Stimulated activated CD8-positive, alpha-beta memory T cell treated with anti-CD3 and anti-CD28 coated beads, Interleukin-12 subunit alpha, Interleukin-12 subunit beta, amount 100 ng/mL, for 24 hours (primary cell): ENCODE measurements around the gene RAPGEF3.

Experiments
- DNase-seq: peaks from one replicate; pipeline ENCODE4 v3.0.0-alpha.2; 2020; ENCODE audit errors: extremely low read depth

Gene RAPGEF3

GRCh38 chr12:47722941-47723631, 35.6 kb downstream of the RAPGEF3 start:
- DNase-seq: no peak

- DNase-seq: no peak
Measured at GRCh38 chr12:47722136-47722834, 36.4 kb downstream of the RAPGEF3 start.

GRCh38 chr12:47721431-47721973, 37.2 kb downstream of the RAPGEF3 start:
- DNase-seq: no peak

- DNase-seq: no peak
Measured at GRCh38 chr12:47718531-47718930, 40.1 kb downstream of the RAPGEF3 start.

GRCh38 chr12:47717443-47718193, 41.1 kb downstream of the RAPGEF3 start:
- DNase-seq: no peak

GRCh38 chr12:47717046-47717442, 41.6 kb downstream of the RAPGEF3 start:
- no peak for DNase-seq

- no peak for DNase-seq
Measured at GRCh38 chr12:47715877-47716548, 42.7 kb downstream of the RAPGEF3 start.

- DNase-seq: peak; percentile 25
Measured at GRCh38 chr12:47715393-47715876, 43.2 kb downstream of the RAPGEF3 start.

- no peak for DNase-seq
Measured at GRCh38 chr12:47714826-47715386, 43.8 kb downstream of the RAPGEF3 start.

GRCh38 chr12:47712171-47712570, 46.5 kb downstream of the RAPGEF3 start:
- DNase-seq: no peak

GRCh38 chr12:47711448-47711847, 47.2 kb downstream of the RAPGEF3 start:
- no peak for DNase-seq

GRCh38 chr12:47710278-47710677, 48.4 kb downstream of the RAPGEF3 start:
- DNase-seq: no peak

GRCh38 chr12:47709671-47710070, 49.0 kb downstream of the RAPGEF3 start:
- no peak for DNase-seq

GRCh38 chr12:47709237-47709636, 49.4 kb downstream of the RAPGEF3 start:
- DNase-seq: no peak

- no peak for DNase-seq
Measured at GRCh38 chr12:47707905-47708543, 50.7 kb downstream of the RAPGEF3 start.

GRCh38 chr12:47707355-47707754, 51.3 kb downstream of the RAPGEF3 start:
- no peak for DNase-seq

- DNase-seq: peak; percentile 98
Measured at GRCh38 chr12:47705566-47706425, 52.9 kb downstream of the RAPGEF3 start, which contains the start of gene RPAP3. Gene RPAP3, minus strand, starts transcription at chr12:47706030. Its CDS starts 3,190 bp downstream, at chr12:47702840.

- DNase-seq: no peak
Measured at GRCh38 chr12:47705229-47705565, 53.5 kb downstream of the RAPGEF3 start.

GRCh38 chr12:47704719-47705118, 54.0 kb downstream of the RAPGEF3 start:
- no peak for DNase-seq

- no peak for DNase-seq
Measured at GRCh38 chr12:47700263-47700662, 58.4 kb downstream of the RAPGEF3 start.
